Activated CD8-positive, alpha-beta T cell treated with anti-CD3 and anti-CD28 coated beads for 36 hours (primary cell): Measurements from ENCODE around the gene MRPS18B. TPM values are rescaled to one million over a fixed set of nuclear protein-coding genes. Genes with fewer than 3 reads are reported as not detected.
"Not testable (repeated sequence)": the region's sequence is repeated elsewhere in the genome, so short reads cannot be mapped to it uniquely, and the experiment has no call there.

ENCODE experiments used
- ATAC-seq: fragments of 200-7000 bp; cut with Tn5 transposase; one replicate; pipeline ENCODE4 v1.10.0; 2021; ENCODE audit warnings: mild to moderate bottlenecking, moderate library complexity
- CTCF ChIA-PET: fragments of 350-600 bp; sonication (Branson Sonifier 250); formaldehyde crosslinking; loops from one replicate; lab custom pipeline; 2021; ENCODE audit warnings: antibody characterized with exemption; lab: Charles Lee
- POLR2A ChIA-PET: fragments of 350-600 bp; sonication (Branson Sonifier 250); formaldehyde crosslinking; loops from one replicate; lab custom pipeline; 2021; ENCODE audit warnings: antibody characterized with exemption; lab: Charles Lee
- DNase-seq: peaks from one replicate; pipeline ENCODE4 v3.0.0-alpha.2; 2020
- H3K27ac Mint-ChIP-seq: one replicate; pipeline ENCODE4 v1.8.0; 2021; ENCODE audit warnings: mild to moderate bottlenecking, mixed read lengths
- H3K27me3 Mint-ChIP-seq: one replicate; pipeline ENCODE4 v1.8.0; 2021; ENCODE audit warnings: mixed read lengths
- H3K36me3 Mint-ChIP-seq: one replicate; pipeline ENCODE4 v1.8.0; 2021; ENCODE audit warnings: low read depth, mixed read lengths
- H3K4me1 Mint-ChIP-seq: one replicate; pipeline ENCODE4 v1.8.0; 2021; ENCODE audit warnings: low read depth, mixed read lengths
- H3K4me3 Mint-ChIP-seq: one replicate; pipeline ENCODE4 v1.8.0; 2021; ENCODE audit warnings: mild to moderate bottlenecking, moderate library complexity, mixed read lengths
- H3K9me3 Mint-ChIP-seq: one replicate; pipeline ENCODE4 v1.8.0; 2021; ENCODE audit warnings: mixed read lengths
- CTCF ChIP-seq: fragments of 200-600 bp; IDR thresholded peaks from one replicate; pipeline ENCODE4 v1.8.0; 2022; ENCODE audit warnings: antibody characterized with exemption, mild to moderate bottlenecking
- intact Hi-C: fragments of 100-400 bp; cut with micrococcal nuclease; formaldehyde crosslinking; loops from one replicate; pipeline ENCODE4 v1.10.0; 2022
- total RNA-seq, 2 experiments: library from RNA; stranded (reverse); gene quantifications; one replicate each; pipeline ENCODE4 v1.2.3, GENCODE V29; 2021

MRPS18B gene
- total RNA-seq, 2 experiments from 2014 or later = 109 to 110 TPM

DNA sequence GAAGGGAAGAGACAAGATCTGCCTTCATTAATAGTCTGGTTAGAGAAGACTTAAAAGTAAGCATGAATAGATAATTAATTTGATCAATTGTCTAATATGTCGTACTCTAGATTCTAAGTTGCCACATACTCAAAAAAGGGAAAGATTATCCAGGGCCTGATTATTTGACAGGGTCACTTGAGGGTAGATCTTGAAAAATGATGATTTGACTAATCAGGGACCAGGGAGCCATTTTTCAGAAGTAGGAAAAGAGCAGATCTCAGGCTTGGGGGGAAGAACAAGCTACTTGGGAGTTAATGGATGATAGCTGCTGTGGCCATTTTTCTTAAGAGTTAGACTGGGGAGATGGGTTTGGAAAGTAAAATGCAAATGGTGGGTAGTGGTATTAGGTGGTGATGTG is 25.4 kb upstream of the MRPS18B start:
- ChIA-PET CTCF (interaction anchor here (1.1 to 10.1 kb wide), 4 partner anchors 8 to 110 kb away, joined by 3 to 115 read pairs (median 4); no protein-coding TSS in a partner anchor), POLR2A (interaction anchor here (0.8 to 3.9 kb wide), 7 partner anchors 8 to 106 kb away, joined by 3 to 29 read pairs (median 8); no protein-coding TSS in a partner anchor)
- Mint-ChIP-seq H3K36me3 (peaks cover 45% of the 10 kb centered on the region), H3K4me1 (peaks cover 10% of the 10 kb centered on the region), H3K27me3 (no peaks in the 10 kb centered on the region), H3K27ac (peak overlapping the region; percentile 5), H3K4me3 (no peak overlapping the region), H3K9me3 (no peaks in the 10 kb centered on the region)
- intact Hi-C loops = no loop called here
- ATAC-seq = no peak
- TF ChIP-seq CTCF = no peak
- DNase-seq = no peak

- ChIA-PET POLR2A (interaction anchor here (0.6 to 9.5 kb wide), 18 partner anchors 12 to 221 kb away, joined by 3 to 121 read pairs (median 4); partner anchors contain the start of genes MRPS18B and PPP1R10), CTCF (interaction anchor here (0.6 to 10.1 kb wide), 32 partner anchors 9 to 490 kb away, joined by 3 to 115 read pairs (median 6); partner anchors contain the start of genes ABCF1, DHX16, MRPS18B and PRR3)
- H3K4me1 Mint-ChIP-seq, H3K9me3 Mint-ChIP-seq, H3K27me3 Mint-ChIP-seq, H3K4me3 Mint-ChIP-seq: not testable (repeated sequence)
- H3K27ac Mint-ChIP-seq = peak overlapping the region; percentile 46
- DNase-seq (peak; percentile 92), ATAC-seq (peak; percentile 88)
- peaks cover 24% of the 10 kb centered on the region for H3K36me3 Mint-ChIP-seq
- TF ChIP-seq CTCF = peak; percentile 91
- intact Hi-C loops = loop anchor here (2.0 to 5.0 kb wide), 2 partner anchors 57 to 110 kb away; partner anchors contain the start of gene HLA-E
Measured at GRCh38 chr6:30597315-30598144, 20.1 kb upstream of the MRPS18B start.

DNA sequence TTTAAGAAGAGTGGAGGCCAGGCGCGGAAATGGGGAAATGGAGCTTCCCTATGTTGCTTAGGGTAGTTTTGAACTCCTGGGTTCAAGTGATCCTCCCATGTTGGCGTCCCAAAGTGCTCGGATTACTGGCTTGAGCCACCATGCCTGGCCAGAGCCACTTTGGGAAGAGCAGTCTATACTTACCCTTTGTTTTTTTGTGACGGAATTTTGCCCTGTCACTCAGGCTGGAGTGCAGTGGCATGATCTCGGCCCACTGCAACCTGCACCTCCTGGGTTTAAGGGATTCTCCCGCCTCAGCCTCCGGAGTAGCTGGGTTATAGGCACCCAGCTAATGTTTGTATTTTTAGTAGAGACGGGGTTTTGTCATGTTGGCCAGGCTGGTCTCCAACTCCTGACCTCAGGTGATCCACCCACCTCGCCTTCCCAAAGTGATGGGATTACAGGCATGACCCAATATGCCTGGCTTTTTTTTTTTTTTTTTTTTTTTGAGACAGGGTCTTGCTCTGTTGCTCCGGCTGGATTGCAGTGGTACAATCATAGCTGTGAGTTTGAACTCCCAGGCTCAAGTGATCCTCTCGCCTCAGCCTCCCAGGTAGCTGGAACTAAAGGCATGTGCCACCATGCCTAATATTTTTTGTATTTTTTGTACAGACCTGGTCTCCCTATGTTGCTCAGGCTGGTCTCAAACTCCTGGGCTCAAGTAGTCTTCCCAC is 18.6 kb upstream of the MRPS18B start:
- CTCF ChIA-PET = interaction anchor here (1.0 to 10.1 kb wide), 11 partner anchors 11 to 488 kb away, joined by 4 to 115 read pairs (median 19); no protein-coding TSS in a partner anchor

More for the DNA sequence above, 18.6 kb upstream of the MRPS18B start:
- Mint-ChIP-seq H3K9me3 (no peaks in the 10 kb centered on the region), H3K27ac (no peak overlapping the region), H3K36me3 (peaks cover 35% of the 10 kb centered on the region), H3K4me3 (no peak overlapping the region), H3K4me1 (peaks cover 12% of the 10 kb centered on the region), H3K27me3 (no peaks in the 10 kb centered on the region)
- no peak for ATAC-seq
- intact Hi-C loops = loop anchor here (5.0 kb wide), 1 partner anchor 112 kb away; the partner anchor contains the start of gene HLA-E
- no peak for DNase-seq
- TF ChIP-seq CTCF = no peak
- POLR2A ChIA-PET = interaction anchor here (0.6 to 9.5 kb wide), 14 partner anchors 8 to 231 kb away, joined by 3 to 121 read pairs (median 6); no protein-coding TSS in a partner anchor
